Lung (tissue), 12 donors: ENCODE results near the gene NR3C1. TPM values are rescaled to one million over a fixed set of nuclear protein-coding genes. Genes with fewer than 3 reads are reported as not detected.
A peak's percentile ranks its signal among the peaks of the same experiment; 100 is the strongest.

Experiments used
- ATAC-seq: fragments of 200-7000 bp; cut with Tn5 transposase; one replicate; pipeline ENCODE4 v1.9.1; 2020; ENCODE audit warnings: moderate number of reproducible peaks; ENCODE audit not compliant: insufficient read depth, low FRiP score
- DNase-seq, 3 donors: peaks; one replicate each; pipeline ENCODE4 v3.0.0-alpha.2; 2013 to 2017
- H3K27ac ChIP-seq, 2 donors: one replicate each; pipeline ENCODE4 v1.5.1; 2013; ENCODE audit warnings: mild to moderate bottlenecking in 2 of 2, moderate library complexity in 2 of 2, control low read depth in 1 of 2, inconsistent platforms in 1 of 2, low read depth in 1 of 2, low read length in 1 of 2
- H3K27me3 ChIP-seq, 3 donors: one replicate each; pipeline ENCODE4 v1.5.1; 2013; ENCODE audit warnings: low read length in 2 of 3; ENCODE audit not compliant: control insufficient read depth in 3 of 3, insufficient read depth in 3 of 3
- H3K36me3 ChIP-seq, 4 donors: one replicate each; pipeline ENCODE4 v1.5.1; 2013; ENCODE audit warnings: low read length in 4 of 4, mild to moderate bottlenecking in 1 of 4, moderate library complexity in 1 of 4; ENCODE audit not compliant: control insufficient read depth in 4 of 4, insufficient read depth in 4 of 4
- H3K4me1 ChIP-seq, 5 donors: one replicate each; pipeline ENCODE4 v1.5.1; 2013; ENCODE audit warnings: low read length in 5 of 5, mild to moderate bottlenecking in 2 of 5, moderate library complexity in 1 of 5; ENCODE audit not compliant: control insufficient read depth in 5 of 5, insufficient read depth in 5 of 5
- H3K4me3 ChIP-seq: one replicate; pipeline ENCODE4 v1.5.1; 2013; ENCODE audit warnings: mild to moderate bottlenecking, control low read depth, moderate library complexity
- H3K9ac ChIP-seq, 2 donors: one replicate each; pipeline ENCODE4 v1.5.1; 2013; ENCODE audit warnings: low read length in 2 of 2, control low read depth in 1 of 2; ENCODE audit not compliant: insufficient read depth in 1 of 2
- H3K9me3 ChIP-seq, 4 donors: one replicate each; pipeline ENCODE4 v1.5.1; 2013; ENCODE audit warnings: low read length in 3 of 4, mild to moderate bottlenecking in 1 of 4, moderate library complexity in 1 of 4; ENCODE audit not compliant: control insufficient read depth in 4 of 4, insufficient read depth in 3 of 4
- CTCF ChIP-seq: IDR thresholded peaks from 2 replicates; pipeline ENCODE4 v1.5.1; 2012; ENCODE audit warnings: mild to moderate bottlenecking; ENCODE audit errors: control extremely low read depth, extremely low read depth
- WGBS, 2 donors: extraction: QIAGEN DNeasy Blood & Tissue Kit; methylation state at CpG; one replicate each; pipeline ENCODE4 v1.1.7; 2013; 5-methylcytosine and 5-hydroxymethylcytosine counted together
- polyA plus RNA-seq, 2 donors: library from polyadenylated mRNA; stranded (reverse); fragments of 200-250 nt; gene quantifications; one replicate each; pipeline ENCODE4 v1.2.1, GENCODE V29; 2013
- total RNA-seq, 2 donors: library from RNA; depleted of rRNA in 1 of 2; stranded (reverse); fragments of >200 nt in 1 of 2; gene quantifications; one replicate each; pipeline ENCODE4 v1.2.1, GENCODE V29; 2014 to 2021
- donor health status: control.
- donor health status: control.
- donor health status: Bipolar disorder and iron deficiency.
- donor health status: healthy.
- donor health status: DM: yes; HTN: yes; CAD: no.

Gene NR3C1
- total and polyA plus RNA-seq, 4 donors = 21.6 to 103 (median 48.2) TPM

- no peak for TF ChIP-seq CTCF
- no peak for ATAC-seq
- Histone ChIP-seq H3K27ac (no peak overlapping the region), H3K9ac (no peak overlapping the region), H3K9me3 (peaks cover 0 to 4% (median 0%) of the 10 kb centered on the region in 4 donors), H3K4me1 (peaks cover 3 to 25% (median 9%) of the 10 kb centered on the region in 5 donors), H3K4me3 (no peak overlapping the region), H3K27me3 (no peaks in the 10 kb centered on the region), H3K36me3 (peaks cover 0 to 5% (median 2%) of the 10 kb centered on the region in 4 donors)
- DNase-seq = no peak
- WGBS, 2 donors = 89 to 99% methylated on average over 1 of the region's 1 CpG
These were observed 40.7 kb downstream of the NR3C1 start for GRCh38 chr5:143362664-143363227.

- peaks cover 3 to 35% (median 9%) of the 10 kb centered on the region in 5 donors for H3K4me1 ChIP-seq
- ATAC-seq (no peak), DNase-seq (no peak)
- H3K9ac ChIP-seq = no peak overlapping the region
- peaks cover 0 to 5% (median 2%) of the 10 kb centered on the region in 4 donors for H3K36me3 ChIP-seq
- no peak overlapping the region for H3K4me3 ChIP-seq
- H3K27ac ChIP-seq = no peak overlapping the region
- 52 to 66% methylated on average over 3 of the region's 3 CpGs for WGBS, 2 donors
- H3K9me3 ChIP-seq = peaks cover 0 to 4% (median 0%) of the 10 kb centered on the region in 4 donors
- no peaks in the 10 kb centered on the region for H3K27me3 ChIP-seq
- TF ChIP-seq CTCF = no peak
These were observed 42.0 kb downstream of the NR3C1 start for GRCh38 chr5:143361438-143361837.

DNA sequence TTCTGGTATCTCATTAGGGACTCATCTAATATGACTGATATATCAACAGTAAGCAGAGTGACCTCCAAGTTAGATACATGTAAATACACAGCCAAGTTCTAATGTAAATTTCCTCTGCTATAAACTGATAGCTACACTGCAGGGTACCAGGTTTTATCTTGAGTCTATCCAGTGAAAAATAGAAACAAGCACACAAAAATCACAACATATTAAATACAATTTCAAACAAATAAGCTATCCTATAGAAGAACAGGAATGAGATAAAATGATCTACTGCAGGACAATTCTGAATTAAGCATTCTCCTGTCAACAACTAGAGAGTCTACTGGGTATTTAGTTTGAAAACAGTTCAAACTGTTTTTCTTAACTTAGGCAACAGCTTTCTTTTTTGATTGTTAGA lies 42.7 kb downstream of the NR3C1 start:
- H3K27ac ChIP-seq = no peak overlapping the region
- H3K36me3 ChIP-seq = peaks cover 0 to 5% (median 2%) of the 10 kb centered on the region in 4 donors
- H3K4me1 ChIP-seq = peaks cover 3 to 42% (median 10%) of the 10 kb centered on the region in 5 donors
- H3K27me3 ChIP-seq = no peaks in the 10 kb centered on the region
- no peak for TF ChIP-seq CTCF
- ATAC-seq = no peak
- H3K4me3 ChIP-seq = no peak overlapping the region
- no peak for DNase-seq
- no peak overlapping the region for H3K9ac ChIP-seq
- H3K9me3 ChIP-seq = peaks cover 0 to 4% (median 0%) of the 10 kb centered on the region in 4 donors

GRCh38 chr5:143359869-143360268 lies 43.6 kb downstream of the NR3C1 start:
- H3K27ac ChIP-seq = no peak overlapping the region
- peaks cover 0 to 5% (median 2%) of the 10 kb centered on the region in 4 donors for H3K36me3 ChIP-seq
- 83 to 95% methylated on average over 2 of the region's 2 CpGs for WGBS, 2 donors
- no peak for TF ChIP-seq CTCF
- DNase-seq = peak in 2 of 3 donors; percentile 40 to 45
- H3K4me1 ChIP-seq = peaks cover 3 to 51% (median 14%) of the 10 kb centered on the region in 5 donors
- H3K9ac ChIP-seq = no peak overlapping the region
- peaks cover 0 to 4% (median 0%) of the 10 kb centered on the region in 4 donors for H3K9me3 ChIP-seq
- no peak overlapping the region for H3K4me3 ChIP-seq
- no peaks in the 10 kb centered on the region for H3K27me3 ChIP-seq
- no peak for ATAC-seq
